ENCODE measurements around the gene NPTX1.
A peak's percentile ranks its signal among the peaks of the same experiment; 100 is the strongest.

Gene NPTX1

GRCh38 chr17:80477647-80478478 lies 1.5 kb upstream of the NPTX1 start:
- DNase-seq, result peak; percentile 50

- DNase-seq, result no peak
Observed at GRCh38 chr17:80476877-80477646, 655 bp upstream of the NPTX1 start.

DNA sequence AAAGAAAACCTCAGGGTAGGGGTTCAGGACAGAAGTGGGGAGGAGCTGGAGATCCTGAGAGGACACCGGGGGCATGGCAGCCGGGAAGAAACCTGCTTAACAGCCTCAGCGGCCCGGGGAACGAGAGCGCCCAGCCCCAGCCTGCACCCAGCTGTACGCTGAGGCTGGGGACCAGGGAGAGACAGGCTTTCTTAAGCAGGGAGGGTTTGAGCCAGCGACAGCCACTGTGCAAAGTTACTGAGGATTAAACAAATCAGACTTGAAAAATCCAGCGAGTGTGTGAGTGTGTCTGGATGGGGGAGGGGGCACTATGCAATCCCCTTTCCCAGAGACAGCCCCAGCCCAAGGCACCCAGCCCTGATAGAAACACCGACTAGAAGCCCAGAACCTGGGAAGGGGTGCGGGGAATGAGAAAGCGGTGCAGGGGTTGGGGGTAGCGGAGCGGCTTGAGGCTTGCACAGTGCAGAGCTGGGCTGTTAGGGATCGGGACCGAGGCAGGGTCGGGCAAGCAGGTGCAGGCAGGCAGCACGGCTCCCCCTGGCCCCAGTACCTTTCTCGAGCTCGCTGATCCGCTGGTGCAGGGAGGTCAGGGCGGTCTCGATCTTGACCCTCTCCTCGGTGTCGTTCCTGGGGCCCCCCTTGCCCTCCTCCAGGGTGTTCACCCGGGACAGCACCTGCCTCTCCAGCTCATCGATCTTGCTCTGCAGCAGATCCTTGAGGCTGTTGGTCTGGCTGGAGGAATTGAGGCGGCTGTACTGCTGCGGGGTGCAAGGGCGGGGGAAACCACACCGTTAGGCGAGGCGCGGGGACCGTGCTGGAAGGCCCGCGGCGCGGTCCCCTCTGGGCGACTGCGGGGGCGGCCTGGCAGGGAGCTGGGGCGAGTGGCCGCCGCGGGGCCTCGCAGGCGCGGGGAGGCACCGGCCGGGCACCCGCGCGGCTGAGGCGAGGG lies 1.2 kb downstream of the NPTX1 start:
- DNase-seq, result no peak

DNA sequence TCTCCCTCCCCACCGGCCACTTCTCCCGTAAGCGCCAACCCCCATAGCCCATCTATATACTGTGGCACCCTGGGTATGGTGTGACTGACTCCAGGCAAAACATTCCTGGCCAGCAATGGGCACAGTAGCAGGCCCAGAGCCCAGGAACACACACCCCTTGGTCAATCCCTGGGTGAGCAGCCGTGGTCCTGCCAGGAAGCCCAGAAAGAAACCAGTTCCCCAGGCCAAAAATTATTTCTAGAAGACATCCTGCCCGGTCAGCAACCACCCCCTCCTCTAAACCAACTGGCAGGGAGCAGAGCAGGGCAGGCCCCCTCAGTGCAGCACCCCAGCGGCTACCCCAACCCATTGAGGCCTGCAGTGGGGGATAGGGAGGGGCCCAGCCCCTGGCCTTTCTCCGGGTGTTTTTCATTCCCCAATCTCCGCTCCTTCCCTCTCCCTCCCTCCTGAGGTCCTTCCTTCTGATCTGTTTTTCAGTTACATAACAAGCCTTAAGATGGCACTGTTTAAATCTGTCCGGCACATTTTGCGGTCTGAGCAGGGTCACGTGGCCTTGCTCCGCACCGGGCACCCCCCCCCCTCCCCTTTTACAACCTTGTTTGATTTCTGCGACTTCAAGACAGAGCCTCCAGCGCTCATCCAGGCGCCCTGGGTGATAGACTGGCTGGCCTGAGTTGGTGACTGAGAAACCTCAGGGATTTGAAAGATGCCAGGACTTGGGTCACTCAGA lies 2.0 kb downstream of the NPTX1 start:
- peak; percentile 17 for DNase-seq

GRCh38 chr17:80473701-80474100 lies 2.7 kb downstream of the NPTX1 start:
- no peak for DNase-seq

DNA sequence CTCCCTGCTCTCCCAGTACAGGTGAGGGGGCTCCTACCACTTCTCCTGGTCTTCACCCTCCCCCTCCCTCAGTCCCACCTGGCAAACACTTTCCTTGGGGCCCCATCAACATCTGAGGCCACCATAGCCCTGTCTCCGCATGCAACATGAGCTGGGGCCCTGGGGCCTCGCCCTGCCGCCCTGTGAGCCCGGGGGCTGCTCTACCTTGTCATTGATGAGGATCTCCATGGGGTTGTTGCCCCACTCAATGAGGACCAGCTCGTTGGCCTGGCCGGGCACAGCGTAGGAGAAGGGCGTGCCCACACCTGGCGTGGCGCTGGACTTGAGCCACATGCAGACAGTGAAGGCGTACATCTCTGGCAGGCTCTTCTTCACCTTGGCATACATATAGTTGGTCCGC lies 3.4 kb downstream of the NPTX1 start:
- no peak for DNase-seq

GRCh38 chr17:80471922-80472321 lies 4.5 kb downstream of the NPTX1 start:
- DNase-seq, result no peak

GRCh38 chr17:80470603-80471002 lies 5.8 kb downstream of the NPTX1 start:
- no peak for DNase-seq

DNA sequence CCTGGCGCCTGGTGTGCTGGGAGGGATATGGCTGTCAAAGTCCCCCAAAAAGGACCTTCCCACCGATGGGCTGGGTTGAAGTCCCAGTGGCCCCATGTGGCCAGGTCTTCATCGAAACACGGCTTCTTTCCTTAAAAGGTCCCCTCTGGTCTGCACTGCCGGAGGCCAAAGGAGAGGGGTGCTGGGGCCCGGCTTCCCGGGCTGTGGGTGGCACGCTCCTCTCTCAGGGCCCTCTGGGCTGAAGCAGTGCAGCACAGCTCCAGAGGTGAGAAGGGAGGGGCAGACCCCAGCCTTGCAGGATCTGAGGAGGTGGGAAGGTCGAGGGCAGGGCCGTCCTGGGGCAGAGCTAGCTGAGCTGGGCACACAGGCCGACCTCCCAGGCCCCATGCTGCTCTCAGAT lies 6.7 kb downstream of the NPTX1 start:
- no peak for DNase-seq

- DNase-seq, result no peak
Observed at GRCh38 chr17:80468781-80469493, 7.5 kb downstream of the NPTX1 start.

DNA sequence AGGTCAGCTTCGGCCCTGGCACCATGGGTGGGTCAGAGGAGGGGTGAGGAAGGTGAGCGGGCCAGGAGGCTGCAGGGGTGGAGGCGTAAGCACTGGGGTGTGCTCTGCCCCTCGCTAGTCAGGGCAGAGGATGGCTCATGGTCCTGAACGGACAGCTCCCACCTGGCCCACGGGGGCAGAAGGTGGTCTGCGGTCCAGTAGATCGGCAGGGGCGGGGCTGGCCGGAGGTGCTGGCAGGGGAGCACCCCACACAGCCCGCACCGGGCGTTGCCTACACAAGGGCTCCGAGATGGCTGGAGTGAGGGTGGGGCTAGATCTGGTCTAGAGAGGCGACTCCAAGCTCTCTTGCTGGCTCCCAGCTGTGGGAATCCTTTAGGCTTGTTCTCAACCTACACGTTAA lies 8.2 kb downstream of the NPTX1 start:
- no peak for DNase-seq

GRCh38 chr17:80466188-80466705 lies 10.2 kb downstream of the NPTX1 start:
- no peak for DNase-seq

GRCh38 chr17:80465327-80465974 lies 11.0 kb downstream of the NPTX1 start:
- no peak for DNase-seq

DNA sequence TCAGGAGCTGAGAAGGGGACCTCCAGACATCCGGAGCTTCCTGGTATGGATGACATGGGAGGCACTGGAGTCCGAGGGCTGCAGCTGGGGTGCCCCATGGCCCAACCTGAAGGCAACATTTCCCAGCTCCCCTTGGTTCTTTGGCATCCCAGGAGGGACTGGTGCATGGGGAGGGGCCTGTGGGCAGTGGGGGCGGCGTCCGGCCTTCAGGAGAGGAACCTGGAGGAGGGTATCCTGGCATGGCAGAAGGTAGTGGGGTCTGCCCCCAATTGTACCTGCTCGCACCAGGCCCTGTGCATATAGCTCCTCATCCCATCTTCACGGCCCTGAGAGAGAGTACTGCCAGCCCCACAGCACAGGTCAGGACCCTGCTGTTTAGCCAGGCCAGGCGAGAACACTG lies 11.9 kb downstream of the NPTX1 start:
- no peak for DNase-seq

DNA sequence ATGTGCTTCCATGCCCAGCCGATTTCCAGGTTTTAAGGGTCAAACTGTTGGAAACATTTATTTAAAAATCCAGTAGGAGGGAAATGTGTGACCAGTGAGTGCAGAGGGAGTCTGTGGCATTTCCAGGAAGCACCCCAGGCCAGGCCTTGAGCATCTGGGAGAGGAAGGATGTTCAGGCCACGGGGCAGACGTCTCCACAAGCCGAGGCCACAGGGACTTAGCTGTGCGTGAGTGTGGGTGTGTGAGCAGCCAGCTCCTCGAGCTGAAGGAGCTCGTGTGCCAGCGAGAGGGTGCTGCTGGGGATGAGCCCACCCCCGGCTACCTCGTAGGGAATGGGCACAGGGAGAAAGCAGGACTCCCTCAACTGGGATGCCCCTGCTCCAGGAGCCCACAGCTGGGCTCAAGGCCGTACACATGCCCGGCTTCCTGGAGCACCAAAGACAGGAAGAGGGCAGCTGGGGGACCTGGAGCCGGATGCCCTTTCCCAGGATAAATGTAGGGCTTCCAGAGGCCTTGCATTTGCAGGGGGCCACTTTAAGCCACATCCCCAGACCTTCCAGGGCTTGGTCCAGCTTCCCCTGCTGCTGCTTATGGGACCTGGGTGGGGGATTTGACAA lies 12.5 kb downstream of the NPTX1 start:
- no peak for DNase-seq

- no peak for DNase-seq
Observed at GRCh38 chr17:80461528-80462160, 14.8 kb downstream of the NPTX1 start.

DNA sequence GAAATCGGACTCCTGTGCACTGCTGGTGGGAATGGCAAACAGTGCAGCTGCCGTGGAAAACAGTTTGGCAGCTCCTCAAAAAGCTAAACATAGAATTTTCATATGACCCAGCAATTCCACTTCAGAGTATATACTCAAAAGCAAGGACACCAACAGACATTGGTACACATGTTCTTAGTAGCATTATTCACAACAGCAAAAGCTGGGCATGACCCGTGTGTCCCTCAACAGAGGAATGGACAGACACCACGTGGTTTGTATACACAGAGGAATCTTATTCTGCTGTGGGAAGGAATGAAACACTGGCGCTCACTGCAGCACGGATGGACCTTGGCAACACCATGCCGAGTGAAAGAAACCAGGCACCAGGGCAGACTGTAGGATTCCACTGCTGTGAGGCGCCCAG lies 16.0 kb downstream of the NPTX1 start:
- DNase-seq, result no peak

GRCh38 chr17:80459234-80459633 lies 17.2 kb downstream of the NPTX1 start:
- DNase-seq, result no peak

- no peak for DNase-seq
Observed at GRCh38 chr17:80458016-80458415, 18.4 kb downstream of the NPTX1 start.
